Neural cell (in vitro differentiated cells): ENCODE data around the gene CFAP58.

ENCODE experiments used
- EP300 ChIP-seq: fragments of 450-650 bp; conservative IDR thresholded peaks from 2 replicates; pipeline ENCODE4 v1.6.1; 2014; ENCODE audit warnings: antibody characterized with exemption, mild to moderate bottlenecking, moderate library complexity; ENCODE audit not compliant: poor library complexity, severe bottlenecking
- EZH2 ChIP-seq: fragments of 200-600, 300-800 bp; shearing (Covaris generic), sonication (generic); IDR thresholded peaks from 2 replicates; pipeline ENCODE4 v1.6.1; 2014; ENCODE audit warnings: antibody characterized with exemption, low read length, borderline replicate concordance, mild to moderate bottlenecking; ENCODE audit not compliant: insufficient read depth, poor library complexity, severe bottlenecking
- MXI1 ChIP-seq: fragments of 450-650 bp; conservative IDR thresholded peaks from 2 replicates; pipeline ENCODE4 v1.6.1; 2014; ENCODE audit warnings: antibody characterized with exemption, mild to moderate bottlenecking; ENCODE audit not compliant: poor library complexity, severe bottlenecking
- POLR2AphosphoS5 ChIP-seq: IDR thresholded peaks from 2 replicates; pipeline ENCODE4 v1.6.1; 2012
- RAD21 ChIP-seq: fragments of 450-650 bp; conservative IDR thresholded peaks from 2 replicates; pipeline ENCODE4 v1.6.1; 2014; ENCODE audit warnings: antibody characterized with exemption, mild to moderate bottlenecking, moderate library complexity
- TF ChIP-seq, protein P1 (sequence below): fragments of 450-650 bp; IDR thresholded peaks from 2 replicates; pipeline ENCODE4 v1.5.1; 2014; ENCODE audit warnings: antibody characterized with exemption, mild to moderate bottlenecking, moderate library complexity; ENCODE audit not compliant: poor library complexity, severe bottlenecking
- TF ChIP-seq, protein P2 (sequence below): IDR thresholded peaks from 2 replicates; pipeline ENCODE4 v1.6.1; 2012; ENCODE audit warnings: borderline replicate concordance

DNA sequence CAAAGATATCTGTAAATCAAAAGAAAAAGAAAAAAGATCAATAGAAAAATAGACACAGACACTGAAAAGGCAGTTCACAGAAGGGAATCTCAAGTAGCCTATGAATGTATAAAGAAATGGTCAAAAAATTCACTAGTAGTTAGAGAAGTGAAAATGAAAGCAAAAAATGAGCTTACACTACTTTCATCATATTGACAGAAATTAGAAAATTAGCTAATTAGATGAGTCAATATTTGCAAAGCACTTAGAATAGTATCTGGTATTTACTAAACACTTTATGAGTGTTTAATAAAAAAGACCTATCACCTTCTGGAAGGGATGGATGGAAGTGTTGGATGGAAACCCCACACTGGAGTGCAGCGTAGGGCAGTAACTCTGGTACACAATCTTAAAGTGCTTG, 1.7 kb upstream of the CFAP58 start:
- TF ChIP-seq, protein P1, sequence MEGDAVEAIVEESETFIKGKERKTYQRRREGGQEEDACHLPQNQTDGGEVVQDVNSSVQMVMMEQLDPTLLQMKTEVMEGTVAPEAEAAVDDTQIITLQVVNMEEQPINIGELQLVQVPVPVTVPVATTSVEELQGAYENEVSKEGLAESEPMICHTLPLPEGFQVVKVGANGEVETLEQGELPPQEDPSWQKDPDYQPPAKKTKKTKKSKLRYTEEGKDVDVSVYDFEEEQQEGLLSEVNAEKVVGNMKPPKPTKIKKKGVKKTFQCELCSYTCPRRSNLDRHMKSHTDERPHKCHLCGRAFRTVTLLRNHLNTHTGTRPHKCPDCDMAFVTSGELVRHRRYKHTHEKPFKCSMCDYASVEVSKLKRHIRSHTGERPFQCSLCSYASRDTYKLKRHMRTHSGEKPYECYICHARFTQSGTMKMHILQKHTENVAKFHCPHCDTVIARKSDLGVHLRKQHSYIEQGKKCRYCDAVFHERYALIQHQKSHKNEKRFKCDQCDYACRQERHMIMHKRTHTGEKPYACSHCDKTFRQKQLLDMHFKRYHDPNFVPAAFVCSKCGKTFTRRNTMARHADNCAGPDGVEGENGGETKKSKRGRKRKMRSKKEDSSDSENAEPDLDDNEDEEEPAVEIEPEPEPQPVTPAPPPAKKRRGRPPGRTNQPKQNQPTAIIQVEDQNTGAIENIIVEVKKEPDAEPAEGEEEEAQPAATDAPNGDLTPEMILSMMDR: no peak
- TF ChIP-seq RAD21 (no peak), EP300 (no peak), EZH2 (no peak), MXI1 (no peak), POLR2AphosphoS5 (no peak)
- TF ChIP-seq, protein P2, sequence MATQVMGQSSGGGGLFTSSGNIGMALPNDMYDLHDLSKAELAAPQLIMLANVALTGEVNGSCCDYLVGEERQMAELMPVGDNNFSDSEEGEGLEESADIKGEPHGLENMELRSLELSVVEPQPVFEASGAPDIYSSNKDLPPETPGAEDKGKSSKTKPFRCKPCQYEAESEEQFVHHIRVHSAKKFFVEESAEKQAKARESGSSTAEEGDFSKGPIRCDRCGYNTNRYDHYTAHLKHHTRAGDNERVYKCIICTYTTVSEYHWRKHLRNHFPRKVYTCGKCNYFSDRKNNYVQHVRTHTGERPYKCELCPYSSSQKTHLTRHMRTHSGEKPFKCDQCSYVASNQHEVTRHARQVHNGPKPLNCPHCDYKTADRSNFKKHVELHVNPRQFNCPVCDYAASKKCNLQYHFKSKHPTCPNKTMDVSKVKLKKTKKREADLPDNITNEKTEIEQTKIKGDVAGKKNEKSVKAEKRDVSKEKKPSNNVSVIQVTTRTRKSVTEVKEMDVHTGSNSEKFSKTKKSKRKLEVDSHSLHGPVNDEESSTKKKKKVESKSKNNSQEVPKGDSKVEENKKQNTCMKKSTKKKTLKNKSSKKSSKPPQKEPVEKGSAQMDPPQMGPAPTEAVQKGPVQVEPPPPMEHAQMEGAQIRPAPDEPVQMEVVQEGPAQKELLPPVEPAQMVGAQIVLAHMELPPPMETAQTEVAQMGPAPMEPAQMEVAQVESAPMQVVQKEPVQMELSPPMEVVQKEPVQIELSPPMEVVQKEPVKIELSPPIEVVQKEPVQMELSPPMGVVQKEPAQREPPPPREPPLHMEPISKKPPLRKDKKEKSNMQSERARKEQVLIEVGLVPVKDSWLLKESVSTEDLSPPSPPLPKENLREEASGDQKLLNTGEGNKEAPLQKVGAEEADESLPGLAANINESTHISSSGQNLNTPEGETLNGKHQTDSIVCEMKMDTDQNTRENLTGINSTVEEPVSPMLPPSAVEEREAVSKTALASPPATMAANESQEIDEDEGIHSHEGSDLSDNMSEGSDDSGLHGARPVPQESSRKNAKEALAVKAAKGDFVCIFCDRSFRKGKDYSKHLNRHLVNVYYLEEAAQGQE: no peak
